ENCODE data around the gene NPAS3. TPM values are rescaled to one million over a fixed set of nuclear protein-coding genes. Genes with fewer than 3 reads are reported as not detected.

The NPAS3 gene
- total RNA-seq, 1 donor from 2014 or later = 6.1 TPM

DNA sequence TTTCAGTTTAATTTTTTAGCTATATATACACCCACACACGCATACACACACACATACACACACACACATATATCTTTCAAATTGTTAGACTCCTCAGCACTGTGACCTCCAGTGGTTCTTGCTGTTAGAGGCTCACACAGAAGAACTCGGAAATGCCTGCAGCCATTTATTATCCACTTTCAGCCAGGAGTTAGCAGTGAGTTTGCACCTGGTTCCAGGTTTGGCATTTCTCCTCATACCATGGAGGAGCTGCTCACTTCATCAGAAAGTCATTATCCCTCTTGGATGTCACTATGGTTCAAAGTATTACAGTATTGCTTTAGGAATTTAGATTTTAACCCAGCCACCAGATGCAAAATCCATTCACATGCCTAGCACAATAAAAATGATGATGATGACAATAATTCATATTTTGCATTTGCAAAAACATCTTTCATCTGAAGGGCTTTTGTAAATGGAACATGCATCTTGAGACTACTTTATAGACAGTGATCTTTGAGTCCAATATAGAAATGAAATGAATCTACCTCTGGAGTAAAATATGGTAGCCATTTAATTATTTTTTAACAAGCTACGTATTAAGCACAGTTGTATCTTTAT lies 42.3 kb downstream of the NPAS3 start:
- TF ChIP-seq CTCF (IDR thresholded peaks at IDR 0.05; ENCODE audit: unreplicated experiment) = no peak
- H3K9me3 Mint-ChIP-seq (ENCODE audit: low read depth) = no peaks in the 10 kb centered on the region
- peaks cover 1% of the 10 kb centered on the region for H3K4me1 Mint-ChIP-seq (ENCODE audit: low read depth)
- no peaks in the 10 kb centered on the region for H3K27me3 Mint-ChIP-seq
- H3K4me3 Mint-ChIP-seq (ENCODE audit: low read depth) = no peak overlapping the region
- no peak for DNase-seq (ENCODE audit: low spot score, unreplicated experiment)
- no peak overlapping the region for H3K27ac Mint-ChIP-seq
- no peaks in the 10 kb centered on the region for H3K36me3 Mint-ChIP-seq (ENCODE audit: insufficient read depth)

DNA sequence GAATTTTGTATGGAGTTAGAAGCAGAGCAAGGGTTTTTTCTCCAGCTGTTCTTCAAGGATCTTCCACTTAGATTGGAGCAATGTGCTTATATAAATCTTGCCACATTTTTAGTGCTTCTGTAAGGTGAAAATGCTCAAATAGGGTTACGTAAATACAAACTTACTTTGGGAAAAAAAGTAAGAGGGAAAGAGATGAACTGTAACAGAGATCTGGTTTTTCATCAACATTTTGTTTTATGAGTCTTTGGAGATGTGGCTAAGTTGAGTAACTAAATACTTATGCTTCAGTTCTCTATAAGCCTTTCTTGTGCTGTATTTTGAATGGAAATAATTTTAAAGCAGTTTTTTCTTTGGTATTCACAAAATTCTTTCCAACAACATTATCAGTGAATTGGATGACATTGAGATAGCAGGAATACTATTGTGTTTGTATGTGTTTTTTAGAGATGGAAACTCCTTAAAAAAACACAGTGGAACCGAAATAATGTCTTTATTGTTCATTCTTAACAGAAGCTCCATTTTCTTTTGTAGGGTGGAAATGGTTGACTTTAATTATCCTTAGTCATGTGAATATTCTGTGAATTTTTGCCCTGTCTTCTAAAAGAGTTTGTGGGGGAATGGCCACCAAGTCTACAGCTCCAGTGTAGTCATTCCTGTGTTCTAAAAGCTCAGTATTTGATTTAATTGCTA lies 45.7 kb downstream of the NPAS3 start:
- no peak overlapping the region for H3K4me3 Mint-ChIP-seq (ENCODE audit: low read depth)
- H3K27ac Mint-ChIP-seq = no peak overlapping the region
- DNase-seq (ENCODE audit: low spot score, unreplicated experiment) = no peak
- peaks cover 3% of the 10 kb centered on the region for H3K9me3 Mint-ChIP-seq (ENCODE audit: low read depth)
- H3K27me3 Mint-ChIP-seq = no peaks in the 10 kb centered on the region
- H3K36me3 Mint-ChIP-seq (ENCODE audit: insufficient read depth) = no peaks in the 10 kb centered on the region
- H3K4me1 Mint-ChIP-seq (ENCODE audit: low read depth) = no peaks in the 10 kb centered on the region
- TF ChIP-seq CTCF (IDR thresholded peaks at IDR 0.05; ENCODE audit: unreplicated experiment) = no peak

GRCh38 chr14:32985866-32986265 lies 47.2 kb downstream of the NPAS3 start:
- no peak for DNase-seq (ENCODE audit: low spot score, unreplicated experiment)
- TF ChIP-seq CTCF (IDR thresholded peaks at IDR 0.05; ENCODE audit: unreplicated experiment) = no peak
- H3K27me3 Mint-ChIP-seq = no peaks in the 10 kb centered on the region
- H3K9me3 Mint-ChIP-seq (ENCODE audit: low read depth) = peaks cover 6% of the 10 kb centered on the region
- H3K4me3 Mint-ChIP-seq (ENCODE audit: low read depth) = no peak overlapping the region
- no peaks in the 10 kb centered on the region for H3K4me1 Mint-ChIP-seq (ENCODE audit: low read depth)
- no peaks in the 10 kb centered on the region for H3K36me3 Mint-ChIP-seq (ENCODE audit: insufficient read depth)
- H3K27ac Mint-ChIP-seq = no peak overlapping the region

DNA sequence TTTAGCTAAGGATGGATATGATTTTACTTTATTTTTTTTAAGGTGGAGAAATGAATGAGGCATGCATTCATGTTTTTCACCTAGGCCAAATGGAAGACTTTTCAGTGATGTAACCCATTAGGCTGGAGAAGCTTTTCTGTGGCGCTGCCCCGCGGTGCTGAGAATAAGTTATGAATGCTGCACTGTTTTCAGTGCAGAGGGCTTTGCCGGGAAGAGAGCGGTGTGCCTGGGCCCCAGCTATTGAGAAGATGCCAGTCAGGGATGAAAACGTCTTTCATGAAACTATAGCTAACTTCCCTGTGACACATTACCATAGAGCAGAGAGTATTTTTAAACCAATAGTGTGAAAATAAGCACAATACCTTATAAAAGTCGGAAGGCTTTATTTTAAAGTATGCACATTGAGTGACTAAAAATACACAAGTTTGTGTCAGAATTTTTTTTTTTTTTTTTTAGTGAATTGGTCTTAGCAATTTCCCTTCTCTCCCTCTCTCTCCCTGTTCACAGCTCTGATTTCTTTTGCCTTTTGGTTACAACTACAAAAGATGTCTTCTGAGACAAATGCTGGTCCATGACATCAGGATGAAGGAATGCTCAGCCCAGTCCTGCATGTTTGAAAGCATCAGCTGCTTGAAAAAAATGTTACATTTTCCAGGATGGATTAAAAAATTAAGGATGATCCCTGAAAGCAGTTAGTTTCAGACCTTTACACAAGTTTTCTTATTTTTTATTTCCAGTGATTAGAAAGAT lies 48.3 kb downstream of the NPAS3 start:
- H3K27me3 Mint-ChIP-seq = no peaks in the 10 kb centered on the region
- H3K27ac Mint-ChIP-seq = no peak overlapping the region
- DNase-seq (ENCODE audit: low spot score, unreplicated experiment) = no peak
- no peak overlapping the region for H3K4me3 Mint-ChIP-seq (ENCODE audit: low read depth)
- TF ChIP-seq CTCF (IDR thresholded peaks at IDR 0.05; ENCODE audit: unreplicated experiment) = no peak
- no peaks in the 10 kb centered on the region for H3K36me3 Mint-ChIP-seq (ENCODE audit: insufficient read depth)
- peaks cover 6% of the 10 kb centered on the region for H3K9me3 Mint-ChIP-seq (ENCODE audit: low read depth)
- H3K4me1 Mint-ChIP-seq (ENCODE audit: low read depth) = no peaks in the 10 kb centered on the region

DNA sequence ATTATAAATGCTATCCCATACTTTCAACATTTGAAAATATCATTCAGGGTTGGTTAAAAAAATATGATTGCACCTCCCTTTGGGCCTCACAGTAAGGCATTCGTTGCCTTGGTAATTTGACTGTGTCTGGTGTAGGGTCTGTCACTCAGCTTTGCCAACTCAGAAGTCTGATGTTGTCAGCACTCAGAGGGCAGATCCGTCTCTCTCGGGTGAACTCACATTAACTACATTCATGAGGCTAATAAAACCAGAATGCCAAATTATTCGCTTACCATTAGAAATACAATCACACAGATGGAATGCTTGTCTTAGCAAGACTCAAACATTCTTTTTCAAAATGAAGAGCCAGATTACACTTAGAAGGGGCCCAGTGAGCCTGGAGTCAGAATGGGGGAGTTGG lies 53.0 kb downstream of the NPAS3 start:
- Mint-ChIP-seq H3K27ac (no peak overlapping the region), H3K9me3 (ENCODE audit: low read depth) (peaks cover 16% of the 10 kb centered on the region), H3K4me3 (ENCODE audit: low read depth) (no peak overlapping the region), H3K27me3 (no peaks in the 10 kb centered on the region), H3K36me3 (ENCODE audit: insufficient read depth) (peaks cover 5% of the 10 kb centered on the region), H3K4me1 (ENCODE audit: low read depth) (no peaks in the 10 kb centered on the region)
- TF ChIP-seq CTCF (IDR thresholded peaks at IDR 0.05; ENCODE audit: unreplicated experiment) = no peak
- no peak for DNase-seq (ENCODE audit: low spot score, unreplicated experiment)

Data from progenitor cell of endocrine pancreas (in vitro differentiated cells).